ENCODE data around the gene PSMF1. TPM values are rescaled to one million over a fixed set of nuclear protein-coding genes. Genes with fewer than 3 reads are reported as not detected.
A peak's percentile ranks its signal among the peaks of the same experiment; 100 is the strongest.

PSMF1 gene
- total and polyA plus RNA-seq, 2 of the 13 experiments (the other 11 are each of a cell fraction or from before 2014, with no cell fraction given) = 82.5 to 86.0 TPM

GRCh38 chr20:1122388-1123315 is 4.2 kb downstream of the PSMF1 start (continued):
- TF ChIP-seq ZNF800 (CRISPR knock-in tag; IDR thresholded peaks at IDR 0.05) = no peak
- no peak for TF ChIP-seq HHEX (CRISPR knock-in tag; IDR thresholded peaks at IDR 0.05)
- TF ChIP-seq, protein P1, sequence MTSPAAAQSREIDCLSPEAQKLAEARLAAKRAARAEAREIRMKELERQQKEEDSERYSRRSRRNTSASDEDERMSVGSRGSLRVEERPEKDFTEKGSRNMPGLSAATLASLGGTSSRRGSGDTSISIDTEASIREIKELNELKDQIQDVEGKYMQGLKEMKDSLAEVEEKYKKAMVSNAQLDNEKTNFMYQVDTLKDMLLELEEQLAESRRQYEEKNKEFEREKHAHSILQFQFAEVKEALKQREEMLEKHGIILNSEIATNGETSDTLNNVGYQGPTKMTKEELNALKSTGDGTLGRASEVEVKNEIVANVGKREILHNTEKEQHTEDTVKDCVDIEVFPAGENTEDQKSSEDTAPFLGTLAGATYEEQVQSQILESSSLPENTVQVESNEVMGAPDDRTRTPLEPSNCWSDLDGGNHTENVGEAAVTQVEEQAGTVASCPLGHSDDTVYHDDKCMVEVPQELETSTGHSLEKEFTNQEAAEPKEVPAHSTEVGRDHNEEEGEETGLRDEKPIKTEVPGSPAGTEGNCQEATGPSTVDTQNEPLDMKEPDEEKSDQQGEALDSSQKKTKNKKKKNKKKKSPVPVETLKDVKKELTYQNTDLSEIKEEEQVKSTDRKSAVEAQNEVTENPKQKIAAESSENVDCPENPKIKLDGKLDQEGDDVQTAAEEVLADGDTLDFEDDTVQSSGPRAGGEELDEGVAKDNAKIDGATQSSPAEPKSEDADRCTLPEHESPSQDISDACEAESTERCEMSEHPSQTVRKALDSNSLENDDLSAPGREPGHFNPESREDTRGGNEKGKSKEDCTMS (CRISPR knock-in tag; conservative IDR thresholded peaks at IDR 0.05) = no peak
- TF ChIP-seq ZBTB3 (CRISPR knock-in tag; IDR thresholded peaks at IDR 0.05; ENCODE audit: borderline replicate concordance, low read depth) = peak; percentile 72; the same call in 1 of the 2 replicates
- TF ChIP-seq ZNF136 (CRISPR knock-in tag; IDR thresholded peaks at IDR 0.05; ENCODE audit: low read depth) = peak; percentile 71
- TF ChIP-seq RFX3 (CRISPR knock-in tag; IDR thresholded peaks at IDR 0.05) = no peak
- TF ChIP-seq, protein P2, sequence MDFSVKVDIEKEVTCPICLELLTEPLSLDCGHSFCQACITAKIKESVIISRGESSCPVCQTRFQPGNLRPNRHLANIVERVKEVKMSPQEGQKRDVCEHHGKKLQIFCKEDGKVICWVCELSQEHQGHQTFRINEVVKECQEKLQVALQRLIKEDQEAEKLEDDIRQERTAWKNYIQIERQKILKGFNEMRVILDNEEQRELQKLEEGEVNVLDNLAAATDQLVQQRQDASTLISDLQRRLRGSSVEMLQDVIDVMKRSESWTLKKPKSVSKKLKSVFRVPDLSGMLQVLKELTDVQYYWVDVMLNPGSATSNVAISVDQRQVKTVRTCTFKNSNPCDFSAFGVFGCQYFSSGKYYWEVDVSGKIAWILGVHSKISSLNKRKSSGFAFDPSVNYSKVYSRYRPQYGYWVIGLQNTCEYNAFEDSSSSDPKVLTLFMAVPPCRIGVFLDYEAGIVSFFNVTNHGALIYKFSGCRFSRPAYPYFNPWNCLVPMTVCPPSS (IDR thresholded peaks at IDR 0.05) = no peak
- TF ChIP-seq BRD4 (CRISPR knock-in tag; IDR thresholded peaks at IDR 0.05) = no peak
- 0 out of 2 replicates have a peak, but pooled peaks have one; percentile 33 for TF ChIP-seq RAD21 (CRISPR knock-in tag; IDR thresholded peaks at IDR 0.05)
- peak; percentile 98 for TF ChIP-seq RAD51 (IDR thresholded peaks at IDR 0.05; ENCODE audit: borderline replicate concordance)
- TF ChIP-seq ZNF788 (CRISPR knock-in tag; IDR thresholded peaks at IDR 0.05; ENCODE audit: borderline replicate concordance) = peak; percentile 91; the same call in 1 of the 2 replicates
- TF ChIP-seq NR2C2 (CRISPR knock-in tag; IDR thresholded peaks at IDR 0.05; ENCODE audit: borderline replicate concordance) = 0 out of 2 replicates have a peak, but pooled peaks have one; percentile 15
- no peak for TF ChIP-seq ZNF737 (CRISPR knock-in tag; IDR thresholded peaks at IDR 0.05; ENCODE audit: borderline replicate concordance)
- peak; percentile 88 for TF ChIP-seq HOXA3 (CRISPR knock-in tag; IDR thresholded peaks at IDR 0.05)
- peak; percentile 75 for TF ChIP-seq ZNF143 (CRISPR knock-in tag; IDR thresholded peaks at IDR 0.05)
- no peak for TF ChIP-seq MED8 (CRISPR knock-in tag; IDR thresholded peaks at IDR 0.05; ENCODE audit: insufficient replicate concordance)
- TF ChIP-seq ZNF564 (CRISPR knock-in tag; IDR thresholded peaks at IDR 0.05) = 0 out of 2 replicates have a peak, but pooled peaks have one; percentile 70
- TF ChIP-seq ZNF292 (CRISPR knock-in tag; IDR thresholded peaks at IDR 0.05; ENCODE audit: borderline replicate concordance, low read depth) = peak; percentile 72; the same call in 1 of the 2 replicates
- peak; percentile 75 for TF ChIP-seq ZFY (CRISPR knock-in tag; IDR thresholded peaks at IDR 0.05)
- TF ChIP-seq, protein P3, sequence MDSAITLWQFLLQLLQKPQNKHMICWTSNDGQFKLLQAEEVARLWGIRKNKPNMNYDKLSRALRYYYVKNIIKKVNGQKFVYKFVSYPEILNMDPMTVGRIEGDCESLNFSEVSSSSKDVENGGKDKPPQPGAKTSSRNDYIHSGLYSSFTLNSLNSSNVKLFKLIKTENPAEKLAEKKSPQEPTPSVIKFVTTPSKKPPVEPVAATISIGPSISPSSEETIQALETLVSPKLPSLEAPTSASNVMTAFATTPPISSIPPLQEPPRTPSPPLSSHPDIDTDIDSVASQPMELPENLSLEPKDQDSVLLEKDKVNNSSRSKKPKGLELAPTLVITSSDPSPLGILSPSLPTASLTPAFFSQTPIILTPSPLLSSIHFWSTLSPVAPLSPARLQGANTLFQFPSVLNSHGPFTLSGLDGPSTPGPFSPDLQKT (CRISPR knock-in tag; IDR thresholded peaks at IDR 0.05; ENCODE audit: borderline replicate concordance) = no peak
